K562 (cell line): Measurements from ENCODE around the gene PTPN7. TPM values are rescaled to one million over a fixed set of nuclear protein-coding genes. Genes with fewer than 3 reads are reported as not detected.

ENCODE experiments used
- CBFA2T3 ChIP-seq: fragments of 450-650 bp; IDR thresholded peaks from 2 replicates; pipeline ENCODE4 v1.6.1; 2017
- CCNT2 ChIP-seq: IDR thresholded peaks from 2 replicates; pipeline ENCODE4 v1.6.1; 2011; ENCODE audit warnings: borderline replicate concordance, low read depth, mild to moderate bottlenecking, moderate library complexity, mixed read lengths, low read length; ENCODE audit not compliant: insufficient read length; ENCODE audit errors: extremely low read depth
- CHCHD3 ChIP-seq: fragments of 250-450 bp; sonication (Bioruptor Pico); IDR thresholded peaks from 2 replicates; pipeline ENCODE4 v2.1.2; 2022; ENCODE audit warnings: mild to moderate bottlenecking
- CHD1 ChIP-seq: fragments of 200-600 bp; sonication (generic); IDR thresholded peaks from one replicate; pipeline ENCODE4 v1.6.1; 2012; ENCODE audit warnings: mild to moderate bottlenecking, moderate library complexity, low read length, inconsistent platforms
- GTF2A2 ChIP-seq: IDR thresholded peaks from 2 replicates; pipeline ENCODE4 v1.6.1; 2016; ENCODE audit warnings: mild to moderate bottlenecking, missing genetic modification characterization, missing compliant biosample characterization
- HDGF ChIP-seq: fragments of 450-650 bp; IDR thresholded peaks from 2 replicates; pipeline ENCODE4 v1.6.1; 2016
- MTA2 ChIP-seq: fragments of 450-650 bp; IDR thresholded peaks from 2 replicates; pipeline ENCODE4 v1.6.1; 2016; ENCODE audit warnings: low read depth
- MXD1 ChIP-seq: fragments of 250-450 bp; sonication (Bioruptor Pico); IDR thresholded peaks from 2 replicates; pipeline ENCODE4 v1.8.0; 2021; ENCODE audit warnings: borderline replicate concordance, mild to moderate bottlenecking, moderate library complexity; ENCODE audit not compliant: poor library complexity, severe bottlenecking
- NFYB ChIP-seq: IDR thresholded peaks from 2 replicates; pipeline ENCODE4 v1.6.1; 2011; ENCODE audit warnings: mild to moderate bottlenecking, moderate library complexity; ENCODE audit not compliant: insufficient read length; ENCODE audit errors: extremely low read depth
- POLR2B ChIP-seq: fragments of 450-650 bp; IDR thresholded peaks from 2 replicates; pipeline ENCODE4 v1.6.1; 2018; ENCODE audit warnings: low read depth; ENCODE audit not compliant: partially characterized antibody
- PPARD ChIP-seq: fragments of 250-450 bp; sonication (Bioruptor Pico); IDR thresholded peaks from 2 replicates; pipeline ENCODE4 v1.8.0; 2022; ENCODE audit warnings: inconsistent platforms, mild to moderate bottlenecking, moderate library complexity
- RBM22 ChIP-seq: fragments of 200-400 bp; formaldehyde crosslinking; IDR thresholded peaks from 2 replicates; pipeline ENCODE4 v1.6.1; 2018; ENCODE audit warnings: low read length, low read depth; ENCODE audit not compliant: poor library complexity, severe bottlenecking
- SMARCC2 ChIP-seq: fragments of 450-650 bp; IDR thresholded peaks from 2 replicates; pipeline ENCODE4 v1.6.1; 2017; ENCODE audit warnings: antibody characterized with exemption, moderate library complexity, mild to moderate bottlenecking, low read depth
- SUPT5H ChIP-seq: fragments of 450-650 bp; IDR thresholded peaks from 2 replicates; pipeline ENCODE4 v1.6.1; 2016
- TCFL5 ChIP-seq: fragments of 250-450 bp; sonication (Bioruptor Pico); conservative IDR thresholded peaks from 2 replicates; pipeline ENCODE4 v1.6.1; 2021; ENCODE audit warnings: mild to moderate bottlenecking, moderate library complexity, matching md5 sums
- TGIF2 ChIP-seq: sonication (generic); formaldehyde crosslinking; IDR thresholded peaks from 2 replicates; pipeline ENCODE4 v1.8.1; 2022; ENCODE audit warnings: mild to moderate bottlenecking, missing genetic modification reagents, moderate library complexity
- THRAP3 ChIP-seq: fragments of 450-650 bp; IDR thresholded peaks from 2 replicates; pipeline ENCODE4 v1.6.1; 2016; ENCODE audit warnings: mild to moderate bottlenecking, inconsistent platforms, borderline replicate concordance
- ZNF134 ChIP-seq: fragments of 250-450 bp; sonication (Bioruptor Pico); conservative IDR thresholded peaks from 2 replicates; pipeline ENCODE4 v1.4.0; 2020
- ZNF699 ChIP-seq: fragments of 250-450 bp; sonication (Bioruptor Pico); IDR thresholded peaks from 2 replicates; pipeline ENCODE4 v1.8.0; 2021; ENCODE audit warnings: mild to moderate bottlenecking, moderate library complexity; ENCODE audit not compliant: insufficient replicate concordance
- polyA plus RNA-seq, 8 experiments: library from polyadenylated mRNA; depleted of rRNA in 4 of 8; stranded (reverse) in 5 of 8; unstranded in 3 of 8; fragments of >200 nt; fragmentation: Nextera tagmentation in 2 of 8; fragmentation: Illumina TruSeq in 1 of 8; extraction: Ambion mirVana in 2 of 8; extraction: Trizol in 1 of 8; gene quantifications; 2 replicates each; pipeline versions ENCODE4 v1.2.1 to v1.2.3, GENCODE V29; 2011 to 2014; ENCODE audit warnings: inconsistent platforms in 1 of 8, missing spikeins in 1 of 8
- total RNA-seq, 7 experiments: library from RNA; depleted of rRNA in 6 of 7; stranded (reverse); fragments of >200 nt in 6 of 7; fragmentation: Illumina TruSeq in 2 of 7; extraction: Trizol in 2 of 7; gene quantifications; 2 replicates each; pipeline versions ENCODE4 v1.2.1 to v1.2.3, GENCODE V29; 2011 to 2021; ENCODE audit warnings: low replicate concordance in 1 of 7
- TF ChIP-seq, protein P1 (sequence below): sonication (generic); formaldehyde crosslinking; IDR thresholded peaks from 2 replicates; pipeline ENCODE4 v1.8.1; 2022; ENCODE audit warnings: missing genetic modification reagents
- TF ChIP-seq, protein P2 (sequence below): fragments of 450-650 bp; conservative IDR thresholded peaks from 2 replicates; pipeline ENCODE4 v1.6.1; 2016; ENCODE audit warnings: missing genetic modification characterization, low read depth, mild to moderate bottlenecking, missing compliant biosample characterization, moderate library complexity
- TF ChIP-seq, protein P3 (sequence below): fragments of 250-450 bp; sonication (Bioruptor Pico); IDR thresholded peaks from 2 replicates; pipeline ENCODE4 v1.8.0; 2022; ENCODE audit warnings: inconsistent platforms, mild to moderate bottlenecking, moderate library complexity, borderline replicate concordance
- TF ChIP-seq, protein P4 (sequence below): sonication (generic); formaldehyde crosslinking; IDR thresholded peaks from 2 replicates; pipeline ENCODE4 v1.8.0; 2022; ENCODE audit warnings: mild to moderate bottlenecking, missing genetic modification reagents

Gene PTPN7
- total and polyA plus RNA-seq, 9 of the 15 experiments (the other 6 are each of a cell fraction or from before 2014, with no cell fraction given): 18.7 to 144 (median 120) TPM

DNA sequence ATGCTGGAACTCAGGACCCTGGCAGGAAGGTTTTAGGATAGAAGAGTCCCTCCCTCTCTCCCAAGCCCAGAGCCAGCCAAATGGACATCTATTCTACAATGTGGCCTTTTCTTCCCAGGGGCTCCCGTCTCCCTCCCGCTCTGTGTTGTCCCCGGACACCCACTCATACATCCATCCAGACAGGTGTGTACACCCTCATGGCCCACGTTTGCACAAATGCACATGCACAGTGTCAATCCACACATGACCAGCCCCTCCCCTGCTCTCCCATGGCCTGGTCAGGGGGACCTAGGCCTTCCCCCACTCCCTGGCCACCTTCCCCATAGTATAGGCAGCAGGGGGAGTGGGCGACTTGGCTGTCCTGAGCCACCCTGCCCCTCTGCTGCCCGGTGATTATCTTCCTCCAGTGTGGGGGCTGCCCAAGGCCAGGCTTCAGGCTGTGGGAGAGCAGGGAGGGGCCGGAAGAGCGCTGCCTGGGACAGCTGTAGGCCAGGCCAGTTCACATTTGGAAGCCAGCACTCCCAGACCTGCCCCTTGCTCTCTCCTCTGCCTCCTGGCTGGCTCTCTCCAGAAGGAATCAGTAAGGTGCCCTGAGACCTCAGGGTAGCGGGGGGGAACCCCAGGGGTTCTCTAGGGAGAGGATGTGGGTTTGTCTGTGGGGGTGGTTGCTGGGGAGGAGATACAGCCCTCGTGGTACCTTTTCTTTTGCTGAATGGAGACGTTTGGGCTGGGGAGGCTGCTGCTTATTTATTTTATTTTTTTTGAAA is 4.1 kb upstream of the PTPN7 start (continued):
- TF ChIP-seq, protein P1, sequence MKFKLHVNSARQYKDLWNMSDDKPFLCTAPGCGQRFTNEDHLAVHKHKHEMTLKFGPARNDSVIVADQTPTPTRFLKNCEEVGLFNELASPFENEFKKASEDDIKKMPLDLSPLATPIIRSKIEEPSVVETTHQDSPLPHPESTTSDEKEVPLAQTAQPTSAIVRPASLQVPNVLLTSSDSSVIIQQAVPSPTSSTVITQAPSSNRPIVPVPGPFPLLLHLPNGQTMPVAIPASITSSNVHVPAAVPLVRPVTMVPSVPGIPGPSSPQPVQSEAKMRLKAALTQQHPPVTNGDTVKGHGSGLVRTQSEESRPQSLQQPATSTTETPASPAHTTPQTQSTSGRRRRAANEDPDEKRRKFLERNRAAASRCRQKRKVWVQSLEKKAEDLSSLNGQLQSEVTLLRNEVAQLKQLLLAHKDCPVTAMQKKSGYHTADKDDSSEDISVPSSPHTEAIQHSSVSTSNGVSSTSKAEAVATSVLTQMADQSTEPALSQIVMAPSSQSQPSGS (CRISPR knock-in tag): no peak
- TF ChIP-seq NFYB (no peak), HDGF (0 out of 2 replicates have a peak, but pooled peaks have one; percentile 71), MTA2 (peak; percentile 56; the same call in 1 of the 2 replicates), POLR2B (peak; percentile 78), SUPT5H (peak; percentile 83), TGIF2 (CRISPR knock-in tag) (no peak), SMARCC2 (no peak), CHD1 (no peak), TCFL5 (CRISPR knock-in tag) (no peak), RBM22 (no peak), THRAP3 (no peak), CCNT2 (no peak), CBFA2T3 (peak; percentile 73), PPARD (CRISPR knock-in tag) (no peak; the same call in 1 of the 2 replicates), ZNF699 (CRISPR knock-in tag) (no peak), GTF2A2 (no peak; the same call in 1 of the 2 replicates), MXD1 (no peak), ZNF134 (CRISPR knock-in tag) (no peak), CHCHD3 (CRISPR knock-in tag) (no peak)
- TF ChIP-seq, protein P2, sequence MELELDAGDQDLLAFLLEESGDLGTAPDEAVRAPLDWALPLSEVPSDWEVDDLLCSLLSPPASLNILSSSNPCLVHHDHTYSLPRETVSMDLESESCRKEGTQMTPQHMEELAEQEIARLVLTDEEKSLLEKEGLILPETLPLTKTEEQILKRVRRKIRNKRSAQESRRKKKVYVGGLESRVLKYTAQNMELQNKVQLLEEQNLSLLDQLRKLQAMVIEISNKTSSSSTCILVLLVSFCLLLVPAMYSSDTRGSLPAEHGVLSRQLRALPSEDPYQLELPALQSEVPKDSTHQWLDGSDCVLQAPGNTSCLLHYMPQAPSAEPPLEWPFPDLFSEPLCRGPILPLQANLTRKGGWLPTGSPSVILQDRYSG (tag): no peak
- TF ChIP-seq, protein P3, sequence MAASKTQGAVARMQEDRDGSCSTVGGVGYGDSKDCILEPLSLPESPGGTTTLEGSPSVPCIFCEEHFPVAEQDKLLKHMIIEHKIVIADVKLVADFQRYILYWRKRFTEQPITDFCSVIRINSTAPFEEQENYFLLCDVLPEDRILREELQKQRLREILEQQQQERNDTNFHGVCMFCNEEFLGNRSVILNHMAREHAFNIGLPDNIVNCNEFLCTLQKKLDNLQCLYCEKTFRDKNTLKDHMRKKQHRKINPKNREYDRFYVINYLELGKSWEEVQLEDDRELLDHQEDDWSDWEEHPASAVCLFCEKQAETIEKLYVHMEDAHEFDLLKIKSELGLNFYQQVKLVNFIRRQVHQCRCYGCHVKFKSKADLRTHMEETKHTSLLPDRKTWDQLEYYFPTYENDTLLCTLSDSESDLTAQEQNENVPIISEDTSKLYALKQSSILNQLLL (CRISPR knock-in tag): no peak
- TF ChIP-seq, protein P4, sequence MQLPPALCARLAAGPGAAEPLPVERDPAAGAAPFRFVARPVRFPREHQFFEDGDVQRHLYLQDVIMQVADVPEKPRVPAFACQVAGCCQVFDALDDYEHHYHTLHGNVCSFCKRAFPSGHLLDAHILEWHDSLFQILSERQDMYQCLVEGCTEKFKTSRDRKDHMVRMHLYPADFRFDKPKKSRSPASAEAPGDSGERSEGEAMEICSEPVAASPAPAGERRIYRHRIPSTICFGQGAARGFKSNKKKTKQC (CRISPR knock-in tag): peak; percentile 7; the same call in 1 of the 2 replicates
